Uterus (tissue), 2 donors: ENCODE data around the gene RPS19BP1.

Experiments used
- CTCF ChIP-seq, 4 experiments: fragments of 200-600 bp in 2 of 4; fragments of 450-650 bp in 2 of 4; sonication (generic) in 2 of 4; IDR thresholded peaks; one replicate each; pipeline ENCODE4 v1.5.1; 2016 to 2019; ENCODE audit warnings: antibody characterized with exemption in 4 of 4, mild to moderate bottlenecking in 2 of 4, moderate library complexity in 1 of 4
- POLR2A ChIP-seq, 2 donors: fragments of 450-650 bp; IDR thresholded peaks; one replicate each; pipeline ENCODE4 v1.6.1; 2016; ENCODE audit warnings: antibody characterized with exemption in 2 of 2, mild to moderate bottlenecking in 1 of 2, moderate library complexity in 1 of 2

- no peak for TF ChIP-seq CTCF (IDR thresholded peaks at IDR 0.05)
- no peak for TF ChIP-seq POLR2A (IDR thresholded peaks at IDR 0.05)
Observed at GRCh38 chr22:39534092-39534506, 1.6 kb upstream of the RPS19BP1 start.
